GM18909 (cell line): ENCODE data around the gene PDK2.
A peak's percentile ranks its signal among the peaks of the same experiment; 100 is the strongest.

Source experiments
- ATAC-seq: cut with Tn5 transposase; IDR thresholded peaks from one replicate; pipeline ENCODE4 v1.9.1; 2021; ENCODE audit warnings: mild to moderate bottlenecking; ENCODE audit not compliant: unreplicated experiment, poor library complexity

Gene PDK2

DNA sequence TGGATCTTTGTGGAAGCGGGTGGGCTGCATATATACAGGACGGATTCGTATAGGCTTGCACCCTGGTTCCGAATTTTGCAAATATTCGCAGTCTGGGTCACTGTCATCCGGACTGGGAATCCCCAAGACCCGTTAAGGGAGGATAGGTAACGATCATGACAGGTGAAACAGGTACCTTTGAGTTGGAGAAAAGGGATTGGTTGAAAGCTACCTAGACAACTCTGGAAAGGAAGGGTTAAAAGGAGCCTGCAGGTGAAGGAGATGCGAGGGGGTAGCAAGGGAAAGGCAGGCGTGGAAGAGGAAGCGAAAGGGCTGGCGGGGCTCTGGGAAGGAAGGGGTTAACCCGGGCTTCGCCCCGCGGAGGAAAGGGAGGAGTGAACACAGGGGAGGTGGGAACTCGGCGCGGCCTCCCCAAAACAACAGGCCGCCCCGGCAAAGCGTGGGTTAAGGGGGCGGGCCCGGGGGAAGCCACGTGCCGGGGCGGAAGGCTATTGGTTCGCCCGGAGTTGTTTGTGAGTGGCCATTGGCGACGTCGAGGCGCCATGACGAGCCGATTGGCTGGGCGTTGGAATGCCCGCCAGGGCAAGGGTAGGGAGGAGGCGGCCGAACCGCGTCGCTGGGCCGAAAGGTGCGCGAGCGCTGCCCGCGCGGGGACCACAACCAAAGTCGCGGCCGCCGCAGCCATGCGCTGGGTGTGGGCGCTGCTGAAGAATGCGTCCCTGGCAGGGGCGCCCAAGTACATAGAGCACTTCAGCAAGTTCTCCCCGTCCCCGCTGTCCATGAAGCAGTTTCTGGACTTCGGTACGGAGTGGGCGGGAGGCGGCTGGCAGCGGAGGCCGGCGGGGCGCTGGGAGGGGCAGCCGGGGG lies at the start of gene PDK2:
Gene PDK2 (plus strand): TSS at position 599 of the 867 bp plus-strand sequence. CDS start 85 bp downstream, at position 684.
- peak; percentile 86 for ATAC-seq

GRCh38 chr17:50046179-50046578 lies 49.0 kb upstream of the PDK2 start:
- ATAC-seq, result no peak

- no peak for ATAC-seq
Measured at GRCh38 chr17:50046667-50047066, 48.5 kb upstream of the PDK2 start.

GRCh38 chr17:50047083-50047482 lies 48.1 kb upstream of the PDK2 start:
- no peak for ATAC-seq

DNA sequence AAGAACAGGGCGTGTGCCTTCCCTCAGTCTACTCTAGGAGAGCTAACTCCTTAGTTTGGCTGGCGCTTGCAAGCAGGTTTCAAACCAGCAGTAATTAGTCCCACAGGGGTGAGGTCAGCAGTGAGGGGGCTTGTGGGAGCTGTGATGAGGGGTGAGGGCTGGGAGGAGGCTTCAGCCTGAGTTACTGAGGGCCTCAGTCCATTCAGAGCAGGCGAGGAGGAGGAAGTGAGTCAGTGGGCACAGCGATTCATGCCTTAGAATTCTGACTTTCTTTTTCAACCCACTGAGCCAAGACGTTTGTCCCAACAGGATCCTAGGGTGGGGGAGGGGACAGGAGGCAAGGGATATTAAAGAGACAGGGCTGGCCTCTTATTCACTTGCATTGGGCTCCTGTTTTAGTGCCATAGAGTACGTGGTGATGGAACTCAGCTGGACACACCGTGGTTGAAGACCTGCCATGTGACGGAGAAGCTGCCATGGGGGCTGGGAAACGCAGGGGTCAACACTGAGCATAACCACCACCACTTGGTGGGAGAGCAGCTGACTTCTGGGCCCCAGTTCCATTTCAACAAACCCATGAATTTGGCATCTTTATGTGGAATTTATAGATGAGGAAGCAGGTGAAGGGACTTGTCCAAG lies 47.5 kb upstream of the PDK2 start:
- ATAC-seq, result no peak

DNA sequence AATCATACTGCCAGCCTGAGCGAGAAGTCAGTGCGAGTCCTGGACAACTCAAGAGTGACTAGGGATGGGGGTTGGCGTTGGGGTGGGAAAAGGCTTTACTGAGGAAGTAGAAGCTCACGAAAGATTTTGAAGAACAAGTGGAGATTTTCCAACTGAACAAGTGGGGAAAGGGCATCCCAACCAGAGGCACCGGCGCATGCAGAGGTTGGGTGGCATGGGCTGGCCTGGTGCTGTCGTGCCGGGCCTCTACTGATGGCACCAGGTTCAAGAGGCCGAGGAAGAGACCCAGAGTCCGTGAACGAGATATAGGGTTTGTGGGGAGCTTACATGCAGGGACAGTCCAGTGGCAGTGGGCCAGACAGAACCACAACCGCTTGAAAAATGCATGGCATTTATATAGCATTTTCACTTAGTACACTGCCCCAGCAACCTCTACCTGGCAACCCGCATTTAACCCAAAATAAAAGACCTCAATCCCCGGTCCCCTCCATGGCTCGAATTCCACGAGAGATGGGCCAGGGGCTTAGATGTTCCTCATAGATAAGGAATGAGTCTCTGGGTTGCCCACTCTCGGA lies 46.9 kb upstream of the PDK2 start:
- no peak for ATAC-seq

DNA sequence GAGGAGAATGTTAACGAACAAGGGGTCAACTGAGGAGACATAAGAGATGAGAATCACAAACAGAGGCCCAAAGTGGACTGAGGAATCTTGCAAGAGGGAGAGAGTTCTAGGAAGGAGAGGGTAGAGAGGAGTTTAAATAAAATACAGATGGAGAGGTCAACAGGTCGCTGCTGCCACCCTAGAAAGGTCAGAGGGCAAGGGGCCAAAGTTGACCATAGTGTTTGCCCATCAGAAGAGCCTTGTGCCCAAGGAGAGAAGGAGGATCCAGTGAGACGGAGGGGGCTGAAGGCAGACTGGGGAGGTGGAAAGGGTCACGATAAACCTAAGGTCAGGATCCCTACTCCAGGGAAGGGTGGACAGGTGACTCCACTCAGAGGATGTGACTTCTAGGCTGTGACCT lies 46.2 kb upstream of the PDK2 start:
- ATAC-seq, result no peak

GRCh38 chr17:50049636-50050035 lies 45.5 kb upstream of the PDK2 start:
- no peak for ATAC-seq

DNA sequence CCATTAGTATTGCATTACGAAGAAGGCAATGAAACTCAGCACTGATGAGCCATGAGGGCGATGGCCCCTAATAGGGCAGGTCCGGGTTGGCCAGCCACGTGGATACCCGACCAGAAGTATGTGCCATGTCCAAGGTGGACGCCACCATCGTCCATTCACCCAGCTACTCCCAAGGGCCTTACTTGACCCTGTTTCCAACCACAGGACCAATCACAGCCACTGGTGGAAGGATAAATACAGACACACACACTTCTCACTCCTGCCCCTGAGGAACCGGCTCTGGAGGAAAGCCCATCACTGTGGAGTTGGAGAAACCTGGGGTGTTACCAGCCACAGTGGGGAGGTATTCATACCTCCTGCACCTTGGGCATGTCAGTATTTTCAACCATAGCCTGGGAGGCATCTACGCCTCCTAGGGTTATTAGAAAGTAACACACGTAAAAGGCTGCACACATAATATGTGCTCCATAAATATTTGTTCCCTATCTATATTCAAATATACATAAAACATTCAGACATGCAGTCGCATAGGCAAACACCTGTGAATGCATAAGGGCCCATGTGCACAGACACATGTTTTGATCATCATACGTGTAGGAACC lies 44.6 kb upstream of the PDK2 start:
- no peak for ATAC-seq

GRCh38 chr17:50051082-50051576 lies 44.0 kb upstream of the PDK2 start:
- no peak for ATAC-seq

GRCh38 chr17:50051606-50052005 lies 43.5 kb upstream of the PDK2 start:
- no peak for ATAC-seq

DNA sequence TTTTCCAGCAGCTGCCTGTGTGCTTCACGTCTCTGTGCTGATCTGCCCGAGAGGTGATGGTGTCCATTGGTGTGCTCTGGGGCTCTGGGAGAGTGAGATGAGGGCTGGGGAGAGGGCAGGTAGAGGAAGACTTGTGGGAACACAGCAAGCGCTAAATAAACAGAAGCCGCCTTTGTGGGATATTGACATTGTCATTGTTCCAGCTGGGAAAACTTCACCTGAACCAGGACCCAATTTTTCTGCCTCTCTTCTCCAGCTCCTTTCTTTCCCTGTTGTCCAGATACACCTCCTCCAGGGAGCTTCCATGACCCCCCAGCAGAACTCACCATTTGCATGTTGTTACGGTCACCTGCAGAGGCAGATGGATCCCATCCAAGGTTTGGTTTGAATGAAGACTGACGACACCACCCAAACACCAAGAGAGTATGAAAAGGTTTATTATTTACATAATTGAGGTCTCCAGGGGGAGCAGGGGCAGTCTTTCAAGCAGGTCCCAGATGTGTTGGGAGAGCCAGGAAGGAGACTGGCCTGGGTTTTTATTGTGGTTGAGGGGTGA lies 42.8 kb upstream of the PDK2 start:
- ATAC-seq, result no peak

DNA sequence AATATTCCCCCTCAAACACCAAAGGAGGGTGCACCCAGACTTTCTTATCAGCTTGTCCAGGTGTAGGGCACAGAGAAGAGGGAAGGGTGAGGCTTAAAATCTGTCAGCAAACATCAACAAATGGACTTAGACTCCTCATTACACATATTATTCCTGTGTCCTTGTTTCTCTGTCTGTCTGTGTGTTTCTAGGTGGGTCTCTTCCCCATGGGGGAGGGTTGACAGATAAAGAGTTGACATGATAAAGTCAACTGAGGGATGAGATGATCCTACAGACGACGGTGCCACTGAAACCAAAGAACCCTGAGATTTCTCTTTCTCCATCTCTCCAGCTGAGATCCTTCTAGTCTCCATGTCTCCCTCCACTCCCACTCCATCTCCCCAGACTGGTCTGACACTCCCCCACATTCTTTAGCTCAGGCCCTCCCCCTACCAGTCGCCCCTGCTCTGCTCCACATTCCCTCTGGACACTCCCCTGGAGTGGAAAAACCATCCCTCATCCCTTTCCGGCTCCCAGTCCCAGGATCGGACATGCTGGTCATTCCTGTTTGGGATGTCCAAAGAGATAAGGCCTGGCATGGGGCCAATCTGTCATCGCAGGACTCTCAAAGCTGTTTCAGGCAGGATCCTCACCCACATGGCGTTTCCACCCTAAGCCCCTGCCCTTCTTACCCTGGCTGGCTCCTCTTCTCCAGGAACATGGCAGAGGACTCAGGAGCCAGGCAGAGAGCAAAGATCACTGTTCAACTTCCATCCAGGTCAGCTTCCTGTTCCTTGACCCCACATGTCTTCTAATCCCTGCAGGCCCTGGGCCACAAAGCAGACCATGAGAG lies 42.1 kb upstream of the PDK2 start:
- ATAC-seq, result no peak

DNA sequence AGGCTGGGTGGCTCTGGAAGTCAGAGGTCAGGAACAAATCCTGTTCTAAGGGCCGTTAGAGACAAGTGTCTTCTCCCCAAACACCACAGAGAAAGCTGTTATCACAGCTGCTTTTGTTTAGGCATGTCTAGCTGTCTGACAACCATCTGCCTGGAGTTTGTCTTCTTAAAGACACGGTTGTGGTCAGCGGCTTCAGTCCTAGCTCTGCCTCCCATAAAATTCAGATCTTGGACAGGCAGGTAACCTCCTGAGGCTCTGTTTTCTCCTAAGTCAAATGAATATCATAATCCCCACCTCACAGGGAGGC lies 41.5 kb upstream of the PDK2 start:
- ATAC-seq, result no peak

GRCh38 chr17:50055055-50055425 lies 40.1 kb upstream of the PDK2 start:
- no peak for ATAC-seq

DNA sequence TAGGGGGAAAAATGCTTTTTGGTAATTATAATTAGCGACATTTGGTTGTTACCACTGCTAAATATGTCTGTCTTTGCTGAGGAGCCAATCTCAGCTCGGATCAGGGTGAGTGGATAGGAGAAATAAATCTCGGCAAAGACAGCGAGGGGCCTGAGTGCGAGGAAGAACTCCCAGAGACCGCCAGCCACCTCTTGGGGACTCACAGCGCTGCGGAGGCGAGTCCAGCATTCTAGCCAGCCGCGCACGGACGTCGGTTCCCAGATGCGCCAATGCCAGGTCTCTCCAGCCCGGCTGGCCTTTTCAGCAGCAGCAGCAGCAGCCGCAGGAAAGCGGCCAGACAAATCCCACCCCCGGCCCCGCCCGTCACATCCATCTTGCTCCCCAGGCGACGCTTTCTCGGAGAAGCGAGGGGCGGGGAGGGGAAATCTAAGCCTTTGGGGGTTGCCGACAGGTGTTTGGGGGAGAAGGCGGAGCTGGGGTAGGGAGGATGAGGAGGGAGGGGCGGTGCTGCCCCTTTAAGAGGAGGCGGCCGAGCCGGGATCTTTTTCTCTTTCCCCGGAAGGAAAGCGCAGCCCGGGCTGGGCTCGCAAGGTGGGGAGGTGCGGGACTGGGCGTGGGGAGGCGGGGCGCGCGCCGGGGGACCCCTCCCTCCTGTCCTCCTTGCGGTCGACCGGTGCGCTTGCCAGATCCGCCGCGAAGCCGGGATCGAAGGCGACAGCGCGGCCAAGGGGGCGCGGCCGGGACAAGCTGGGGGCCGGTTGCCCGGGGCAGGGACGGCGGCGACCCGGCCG lies 39.5 kb upstream of the PDK2 start, which contains the start of gene ITGA3:
Gene ITGA3 (plus strand): TSS at position 685 of the 791 bp plus-strand sequence. CDS start 330 bp downstream, outside the sequence.
- no peak for ATAC-seq

DNA sequence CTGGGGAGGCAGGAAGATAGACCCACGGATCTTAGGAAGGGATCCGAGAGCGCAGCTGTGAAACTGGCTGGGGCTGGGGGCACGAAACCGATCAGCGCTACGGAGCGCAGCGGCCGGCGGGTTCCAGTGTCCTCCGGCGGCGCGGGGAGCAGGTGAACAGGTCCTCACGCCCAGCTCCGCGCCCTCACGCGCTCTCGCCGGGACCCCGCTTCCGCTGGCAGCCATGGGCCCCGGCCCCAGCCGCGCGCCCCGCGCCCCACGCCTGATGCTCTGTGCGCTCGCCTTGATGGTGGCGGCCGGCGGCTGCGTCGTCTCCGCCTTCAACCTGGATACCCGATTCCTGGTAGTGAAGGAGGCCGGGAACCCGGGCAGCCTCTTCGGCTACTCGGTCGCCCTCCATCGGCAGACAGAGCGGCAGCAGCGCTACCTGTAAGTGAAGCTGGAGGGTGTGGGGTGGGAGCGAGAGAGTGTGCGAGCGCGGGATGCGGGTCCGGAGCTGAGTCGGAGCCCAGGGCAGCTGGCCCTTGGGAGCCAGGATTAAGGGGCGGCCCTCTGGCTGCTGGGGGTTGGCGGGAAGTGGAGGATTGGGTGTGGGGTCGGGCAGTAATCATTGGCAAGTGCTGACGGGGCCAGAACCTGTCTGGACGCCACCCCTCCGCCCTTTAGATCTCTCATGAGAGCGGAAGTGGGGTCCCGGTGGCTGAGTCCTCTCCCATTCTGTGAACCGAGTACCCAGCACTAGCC lies 38.8 kb upstream of the PDK2 start:
- no peak for ATAC-seq

GRCh38 chr17:50056961-50057330 lies 38.2 kb upstream of the PDK2 start:
- ATAC-seq, result no peak
